ENCODE results near the gene SVOPL. TPM values are rescaled to one million over a fixed set of nuclear protein-coding genes. Genes with fewer than 3 reads are reported as not detected.

The SVOPL gene
- total and polyA plus RNA-seq, 2 donors (not counting 3 experiments of a cell fraction or from before 2014, with no cell fraction given) = not detected

DNA sequence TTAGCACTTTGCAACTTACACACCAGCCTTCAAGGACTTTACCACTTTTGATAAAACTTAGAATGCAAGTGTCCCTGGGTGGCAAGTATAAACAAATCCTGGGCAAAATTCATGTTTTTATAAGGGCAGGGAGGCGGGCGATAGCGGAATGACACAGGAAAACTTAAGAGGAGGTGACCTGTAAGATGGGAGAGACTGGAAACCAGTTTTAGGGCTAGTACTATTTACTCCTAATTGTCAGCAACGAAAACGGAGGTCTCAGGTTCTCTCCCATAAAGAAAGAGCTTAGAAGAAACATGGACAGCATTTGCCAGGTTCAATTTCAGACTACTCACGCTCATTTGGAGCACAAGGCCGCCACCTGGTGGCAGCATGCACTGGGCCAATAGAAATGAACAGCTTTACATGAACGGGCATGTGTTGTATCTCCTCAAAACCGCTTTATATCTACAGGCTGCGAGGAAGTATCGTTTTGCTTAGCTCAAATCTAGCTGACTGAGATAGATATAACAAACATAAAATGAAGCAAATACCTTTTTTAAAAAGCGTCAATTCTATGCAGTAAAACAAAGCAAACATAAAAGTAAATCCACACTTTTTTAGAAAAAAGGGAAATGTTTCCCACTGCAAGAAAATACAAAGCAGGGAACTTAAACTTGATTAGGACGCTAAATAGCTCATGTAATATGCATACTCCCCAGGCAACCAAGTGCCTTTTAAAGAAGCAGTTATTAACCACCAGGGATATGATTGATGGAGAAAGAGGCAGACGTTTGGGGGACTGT lies 37.6 kb upstream of the SVOPL start:
- no peak overlapping the region for H3K4me3 ChIP-seq (replicated peaks in 1 of 3; ENCODE audit: insufficient read depth in 1 of 3, low read depth in 1 of 3, low read length in 3 of 3)
- H3K27ac ChIP-seq (ENCODE audit: insufficient read depth, low read depth, low read length) = no peak overlapping the region
- dilution Hi-C loops (cut with MboI; ENCODE audit: extremely low pct_ligation_motif_present, low sequenced_read_pairs) = no loop called here
- no peak for TF ChIP-seq GATA2 (IDR thresholded peaks at IDR 0.05; ENCODE audit: insufficient read depth, insufficient read length, low read depth, low read length)
- TF ChIP-seq POLR2A (IDR thresholded peaks at IDR 0.05; ENCODE audit: low read depth, low read length) = no peak
- TF ChIP-seq, protein P1, sequence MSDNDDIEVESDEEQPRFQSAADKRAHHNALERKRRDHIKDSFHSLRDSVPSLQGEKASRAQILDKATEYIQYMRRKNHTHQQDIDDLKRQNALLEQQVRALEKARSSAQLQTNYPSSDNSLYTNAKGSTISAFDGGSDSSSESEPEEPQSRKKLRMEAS (IDR thresholded peaks at IDR 0.05; ENCODE audit: insufficient read depth, insufficient read length) = no peak
- TF ChIP-seq MYC (IDR thresholded peaks at IDR 0.05; ENCODE audit: low read depth, low read length) = no peak
- no peak for TF ChIP-seq FOS (IDR thresholded peaks at IDR 0.05; ENCODE audit: borderline replicate concordance, insufficient read depth, low read length)
- TF ChIP-seq, protein P2, sequence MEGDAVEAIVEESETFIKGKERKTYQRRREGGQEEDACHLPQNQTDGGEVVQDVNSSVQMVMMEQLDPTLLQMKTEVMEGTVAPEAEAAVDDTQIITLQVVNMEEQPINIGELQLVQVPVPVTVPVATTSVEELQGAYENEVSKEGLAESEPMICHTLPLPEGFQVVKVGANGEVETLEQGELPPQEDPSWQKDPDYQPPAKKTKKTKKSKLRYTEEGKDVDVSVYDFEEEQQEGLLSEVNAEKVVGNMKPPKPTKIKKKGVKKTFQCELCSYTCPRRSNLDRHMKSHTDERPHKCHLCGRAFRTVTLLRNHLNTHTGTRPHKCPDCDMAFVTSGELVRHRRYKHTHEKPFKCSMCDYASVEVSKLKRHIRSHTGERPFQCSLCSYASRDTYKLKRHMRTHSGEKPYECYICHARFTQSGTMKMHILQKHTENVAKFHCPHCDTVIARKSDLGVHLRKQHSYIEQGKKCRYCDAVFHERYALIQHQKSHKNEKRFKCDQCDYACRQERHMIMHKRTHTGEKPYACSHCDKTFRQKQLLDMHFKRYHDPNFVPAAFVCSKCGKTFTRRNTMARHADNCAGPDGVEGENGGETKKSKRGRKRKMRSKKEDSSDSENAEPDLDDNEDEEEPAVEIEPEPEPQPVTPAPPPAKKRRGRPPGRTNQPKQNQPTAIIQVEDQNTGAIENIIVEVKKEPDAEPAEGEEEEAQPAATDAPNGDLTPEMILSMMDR (IDR thresholded peaks at IDR 0.05; ENCODE audit: extremely low read depth in 1 of 2, insufficient read depth in 1 of 2, low read depth in 1 of 2, low read length in 2 of 2) = peak; percentile 89 to 96
- TF ChIP-seq POLR2AphosphoS5 (IDR thresholded peaks at IDR 0.05; ENCODE audit: insufficient read depth, low read depth, low read length) = no peak
- TF ChIP-seq JUN (IDR thresholded peaks at IDR 0.05; ENCODE audit: borderline replicate concordance, insufficient read depth, insufficient read length, low read depth) = no peak
- ChIA-PET POLR2A (interaction anchor here (0.6 to 1.1 kb wide), 2 partner anchors 229 to 577 kb away, joined by 3 to 7 read pairs; no protein-coding TSS in a partner anchor), CTCF (interaction anchor here (0.6 to 4.4 kb wide), 61 partner anchors 10 to 1133 kb away, joined by 3 to 345 read pairs (median 4); partner anchors contain the start of genes CREB3L2 and TRIM24)
- no peaks in the 10 kb centered on the region for H3K79me2 ChIP-seq (ENCODE audit: control insufficient read depth, insufficient read depth, low read length)
- H3K4me2 ChIP-seq (ENCODE audit: insufficient read depth, low read length) = no peak overlapping the region
- no peaks in the 10 kb centered on the region for H3K4me1 ChIP-seq (ENCODE audit: control insufficient read depth, extremely low read depth, insufficient read depth, low read length)
- no peaks in the 10 kb centered on the region for H3K9me3 ChIP-seq (replicated peaks; ENCODE audit: control insufficient read depth, insufficient read depth, low read length)
- no peaks in the 10 kb centered on the region for H3K27me3 ChIP-seq (ENCODE audit: control insufficient read depth in 2 of 2, insufficient read depth in 2 of 2, low read length in 2 of 2)
- H2AFZ ChIP-seq (ENCODE audit: low read depth, low read length) = peak overlapping the region; percentile 16
- FAIRE-seq = peak; percentile 96
- H3K9ac ChIP-seq (replicated peaks; ENCODE audit: extremely low read depth, insufficient read depth, low read length) = no peak overlapping the region
- BruUV-seq (replicated peaks) = no TSS peak
- intact Hi-C loops (cut with micrococcal nuclease) = loop anchor here (1.0 to 5.0 kb wide), 6 partner anchors 278 to 1131 kb away; partner anchors contain the start of gene TRIM24
- no peaks in the 10 kb centered on the region for H4K20me1 ChIP-seq (replicated peaks; ENCODE audit: control insufficient read depth, extremely low read depth, insufficient read depth, low read length)
- peak; percentile 89 for DNase-seq (ENCODE audit: low read depth, low spot score)
- H3K9me1 ChIP-seq (replicated peaks; ENCODE audit: control insufficient read depth, extremely low read depth, insufficient read depth, low read length) = no peaks in the 10 kb centered on the region
- H3K36me3 ChIP-seq (ENCODE audit: control insufficient read depth in 2 of 2, extremely low read depth in 1 of 2, insufficient read depth in 2 of 2, low read length in 2 of 2) = no peaks in the 10 kb centered on the region
